HG03159 (cell line): ENCODE results near the gene LRRC42.
A peak's percentile ranks its signal among the peaks of the same experiment; 100 is the strongest.

ENCODE experiments used
- ATAC-seq: cut with Tn5 transposase; IDR thresholded peaks from one replicate; pipeline ENCODE4 v1.9.1; 2021; ENCODE audit warnings: mild to moderate bottlenecking, moderate library complexity; ENCODE audit not compliant: unreplicated experiment

The LRRC42 gene

DNA sequence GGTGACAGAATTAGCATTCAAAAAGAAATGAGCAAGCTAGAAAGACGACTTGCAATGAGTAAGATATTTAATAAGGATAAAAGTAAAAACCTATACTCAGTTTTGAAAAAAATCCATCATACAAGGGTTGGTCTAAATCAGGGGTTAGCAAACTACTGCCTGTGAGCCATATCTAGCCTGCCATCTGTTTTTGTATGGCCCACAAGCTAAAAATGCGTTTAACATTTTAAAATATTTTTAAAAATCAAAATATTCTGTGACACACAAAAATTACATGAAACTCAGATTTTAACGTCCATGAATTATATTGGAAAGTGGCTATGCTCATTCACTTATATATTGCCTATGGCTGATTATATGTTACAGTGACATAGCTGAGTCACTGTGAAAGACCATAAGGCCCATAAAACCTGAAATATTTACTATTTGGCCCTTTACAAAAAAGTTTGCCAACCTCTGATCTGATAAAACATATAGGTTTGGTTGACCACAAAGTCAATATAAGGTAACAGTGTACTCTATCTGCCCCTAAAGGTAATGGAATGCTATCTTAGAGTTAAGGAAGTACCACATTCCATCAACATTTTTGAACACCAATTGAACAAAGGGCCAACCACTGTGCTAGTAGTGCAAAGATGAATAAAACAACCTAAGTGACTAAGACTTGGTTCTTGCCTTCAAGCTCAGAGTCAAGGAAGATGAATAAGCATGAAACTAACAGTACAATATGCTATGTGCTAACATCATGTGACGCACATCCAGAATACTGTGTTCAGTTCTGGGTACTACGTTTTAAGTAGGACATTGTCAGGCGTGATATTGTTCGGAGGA is 3.8 kb upstream of the LRRC42 start:
- ATAC-seq = no peak

DNA sequence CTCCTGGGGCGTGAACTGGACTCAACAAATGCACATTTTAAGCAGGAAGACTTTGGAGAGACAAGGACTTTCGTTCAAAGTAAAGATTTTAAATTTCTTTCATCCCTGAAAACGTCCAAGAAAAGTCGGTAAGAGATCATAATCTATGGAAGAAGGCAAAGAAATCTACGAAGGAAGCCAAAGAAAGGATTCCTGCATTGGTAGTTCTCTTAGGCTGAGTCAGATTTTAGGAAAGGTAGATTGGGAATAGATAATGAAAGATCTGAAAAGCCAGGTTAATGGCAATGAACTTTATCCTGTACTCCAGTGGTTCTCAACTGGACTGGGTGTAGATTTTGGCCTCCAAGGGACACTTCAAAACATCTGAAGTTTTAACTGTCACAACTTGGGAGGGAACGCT is 3.1 kb upstream of the LRRC42 start:
- ATAC-seq = no peak

DNA sequence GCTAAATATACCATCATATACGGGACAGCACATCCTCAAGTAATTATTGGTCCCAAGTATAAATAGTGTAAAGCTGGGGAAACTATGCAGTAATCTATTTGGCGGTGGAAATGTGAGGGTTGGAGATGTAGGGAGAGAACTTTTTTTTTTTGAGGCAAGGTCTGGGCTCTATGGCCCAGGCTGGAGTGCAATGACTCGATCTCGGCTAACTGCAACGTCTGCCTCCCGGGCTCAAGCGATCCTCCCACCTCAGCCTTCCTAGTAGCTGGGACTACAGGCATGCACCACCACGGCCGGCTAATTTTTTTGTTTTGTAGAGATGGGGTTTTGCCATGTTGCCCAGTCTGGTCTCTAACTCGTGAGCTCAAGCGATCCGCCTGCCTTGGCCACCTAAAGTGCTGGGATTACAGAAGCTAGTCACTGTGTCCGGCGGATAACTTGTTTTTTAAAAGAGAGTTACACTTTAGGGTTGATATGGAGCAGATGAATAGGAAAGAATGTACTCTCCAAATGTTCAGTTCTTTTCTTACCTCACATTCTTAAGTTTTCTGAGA is 2.6 kb upstream of the LRRC42 start:
- no peak for ATAC-seq

DNA sequence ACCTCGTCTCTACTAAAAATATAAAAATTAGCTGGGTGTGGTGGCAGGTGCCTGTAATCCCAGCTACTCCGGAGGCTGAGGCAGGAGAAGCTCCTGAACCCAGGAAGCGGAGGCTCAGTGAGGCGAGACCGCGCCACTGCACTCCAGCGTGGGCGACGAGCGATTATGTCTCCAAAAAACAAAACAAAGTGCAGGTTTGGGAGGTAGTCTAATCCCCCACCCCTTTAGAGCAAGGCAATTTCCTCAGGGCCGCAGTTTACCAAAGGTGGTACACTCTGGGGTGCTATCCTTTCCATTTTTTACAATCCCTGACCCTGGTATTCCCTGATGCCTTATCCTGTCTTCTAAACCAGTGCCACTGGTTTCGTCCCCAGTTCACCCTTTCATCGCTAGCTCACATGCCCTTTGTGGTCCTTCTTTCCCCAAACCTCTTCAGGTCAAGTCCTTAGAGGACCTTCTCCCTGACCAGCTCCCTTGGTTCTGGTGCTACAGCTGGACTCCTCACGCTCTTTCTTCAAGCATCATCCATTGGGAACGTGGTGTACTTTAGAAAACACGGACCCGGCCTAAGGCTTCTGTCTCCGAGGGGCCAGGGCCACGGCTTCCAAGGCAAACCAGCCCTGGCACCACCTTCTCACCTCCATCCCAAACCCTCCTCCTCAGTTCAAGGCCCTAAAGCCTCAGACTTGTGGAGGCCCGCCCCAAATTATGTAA is 1.5 kb upstream of the LRRC42 start:
- ATAC-seq = no peak

DNA sequence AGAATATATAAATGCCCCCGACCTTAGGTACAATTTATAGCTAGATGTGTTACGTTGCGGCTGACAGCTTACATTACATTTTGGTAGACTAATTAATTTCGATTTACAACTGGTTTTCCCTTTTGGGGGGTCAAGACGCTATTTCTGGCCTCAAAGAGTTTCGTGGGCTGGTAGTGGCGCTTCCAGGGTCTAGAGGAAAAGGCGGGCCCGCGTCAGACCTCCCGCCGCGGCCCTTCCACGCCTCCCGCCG is 1.0 kb upstream of the LRRC42 start:
- ATAC-seq = no peak

DNA sequence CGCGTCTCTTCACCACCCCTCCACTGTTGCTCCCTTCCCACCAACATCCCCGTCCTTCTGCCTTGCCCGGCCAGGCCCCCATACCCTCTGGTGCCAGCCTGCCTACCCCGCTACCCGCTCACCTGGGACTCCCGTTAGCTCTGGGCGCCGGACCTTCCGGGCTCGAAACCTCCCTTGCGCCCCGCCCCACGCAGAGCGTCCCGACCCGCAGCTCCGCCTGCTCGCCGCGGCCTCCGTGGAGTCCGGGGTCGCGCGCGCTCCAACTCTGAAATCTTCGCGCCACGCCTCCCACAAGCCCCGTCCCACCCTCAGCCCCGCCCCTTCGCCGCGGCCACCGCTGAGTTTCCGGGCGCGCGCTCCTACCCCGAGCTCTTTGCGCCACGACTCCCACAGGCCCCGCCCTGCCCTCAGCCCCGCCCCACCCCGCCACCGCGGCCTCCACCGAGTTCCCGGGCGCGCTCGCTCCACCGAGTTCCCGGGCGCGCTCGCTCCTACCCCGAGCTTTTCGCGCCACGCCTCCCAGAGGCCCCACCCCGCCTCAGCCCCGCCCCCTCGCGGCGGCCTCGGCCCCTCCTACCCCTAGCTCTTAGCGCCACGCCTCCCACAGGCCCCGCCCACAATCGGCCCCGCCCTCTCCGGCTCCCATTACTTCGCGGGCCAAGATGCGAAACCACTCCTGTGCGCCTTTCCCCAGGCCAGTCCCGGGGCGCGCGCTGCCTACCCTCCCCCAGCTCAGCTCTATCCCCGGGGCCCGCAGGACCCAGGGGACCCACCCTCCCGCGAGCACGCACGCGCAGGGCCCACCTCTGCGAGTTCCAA is 508 bp upstream of the LRRC42 start, which contains the start of gene IFT25:
IFT25 (minus strand) TSS at position 267 of the 819 bp plus-strand sequence. CDS start 5,617 bp downstream, outside the sequence.
- ATAC-seq = peak; percentile 72

DNA sequence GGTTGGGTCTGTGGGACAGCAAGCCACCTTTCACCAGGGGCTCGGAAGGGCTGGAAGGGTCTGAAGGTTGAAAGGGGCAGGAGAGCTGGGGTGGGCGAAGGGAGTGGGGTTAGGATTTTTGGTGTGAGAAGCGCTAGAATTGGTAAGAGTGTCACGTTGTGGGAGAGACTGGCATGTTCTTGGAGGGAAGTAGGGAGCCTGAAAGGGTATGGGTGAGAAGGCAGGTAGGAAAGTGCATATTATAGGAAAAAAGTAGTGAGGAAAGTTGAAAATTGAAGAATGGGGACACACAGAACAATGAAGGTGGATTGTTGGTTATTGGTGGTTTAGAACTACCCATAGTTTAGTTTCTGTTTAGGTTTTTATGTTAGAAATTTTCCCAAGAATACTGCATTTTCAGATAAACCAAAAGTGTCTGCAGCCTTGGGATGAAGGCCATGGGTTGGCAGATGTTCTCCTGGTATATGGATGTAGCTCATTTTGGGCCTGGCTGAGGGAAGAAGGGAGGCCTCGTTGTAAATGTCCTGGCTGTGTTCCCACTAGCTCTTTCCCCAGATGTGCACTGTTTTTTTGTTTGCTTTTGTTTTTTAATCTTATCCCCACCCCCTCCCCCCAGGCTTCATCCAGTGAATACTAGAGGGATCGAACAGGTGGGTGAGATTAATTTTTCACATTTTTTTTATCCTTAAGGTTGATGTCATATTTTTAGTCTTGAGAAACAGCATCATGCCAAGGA is 1.2 kb downstream of the LRRC42 start:
- ATAC-seq = no peak

DNA sequence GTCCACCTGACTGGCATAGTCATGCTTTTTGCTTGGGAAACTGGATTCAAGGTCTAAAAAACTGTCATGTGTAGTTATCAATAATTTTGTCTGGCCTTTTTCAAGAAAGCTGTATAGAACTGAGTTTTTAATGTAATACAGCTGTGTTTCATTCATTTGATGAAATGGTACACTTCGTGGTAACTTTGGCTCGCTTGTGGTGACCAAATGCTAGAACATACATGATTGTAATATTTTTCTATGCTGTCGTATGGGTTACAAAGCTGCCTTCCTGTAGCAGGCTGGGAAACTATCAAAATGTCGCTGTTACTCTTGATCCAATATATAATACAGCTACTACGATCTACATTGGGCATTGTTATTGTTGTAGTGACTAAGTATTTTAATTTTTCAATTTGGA is 2.1 kb downstream of the LRRC42 start:
- ATAC-seq = no peak

DNA sequence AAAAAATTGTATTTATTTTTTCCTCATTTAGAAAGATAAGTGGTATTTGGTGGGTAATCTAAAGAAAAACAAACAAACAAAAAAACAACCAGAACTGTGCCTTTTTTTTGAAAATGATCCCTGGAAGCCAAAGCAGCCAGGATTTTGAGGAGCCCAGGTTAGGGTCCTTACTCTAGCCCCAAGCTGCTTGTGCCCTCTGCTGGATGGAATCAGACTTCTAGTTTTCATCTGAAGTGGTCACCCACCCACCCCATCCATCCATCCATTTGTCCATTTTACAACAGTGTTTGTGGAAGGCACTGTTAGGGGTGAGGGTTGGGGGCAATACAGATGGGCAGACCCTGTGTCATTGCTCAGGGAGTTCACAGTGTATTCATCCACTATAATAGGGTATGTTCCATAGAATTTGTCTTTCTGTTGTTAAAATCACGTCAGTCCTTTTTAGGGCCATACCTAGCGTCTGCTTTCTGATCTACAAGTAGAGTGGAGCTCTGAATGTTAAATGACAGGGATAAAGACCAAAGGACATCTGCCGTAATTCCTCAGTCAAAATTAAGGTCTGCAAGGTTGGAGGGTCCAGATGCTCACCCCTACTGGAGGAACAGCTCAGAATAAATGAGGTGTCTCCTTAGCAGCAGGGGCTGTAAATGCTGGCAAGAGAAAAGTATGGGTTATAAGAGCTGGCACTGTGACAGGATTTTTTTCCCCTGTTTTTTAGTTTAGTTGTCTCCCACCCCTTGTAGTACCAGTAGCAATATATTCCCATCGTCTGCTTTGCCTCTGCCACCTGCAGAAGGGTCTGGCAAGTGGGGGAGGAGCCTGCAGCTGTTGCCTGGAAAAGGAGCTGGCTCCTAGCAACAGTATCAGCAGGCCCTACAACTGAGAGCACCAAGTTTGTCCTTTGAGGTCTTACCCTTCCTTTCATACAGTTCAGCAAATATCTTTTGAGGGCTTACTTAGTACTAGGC is 3.2 kb downstream of the LRRC42 start:
- ATAC-seq = no peak

DNA sequence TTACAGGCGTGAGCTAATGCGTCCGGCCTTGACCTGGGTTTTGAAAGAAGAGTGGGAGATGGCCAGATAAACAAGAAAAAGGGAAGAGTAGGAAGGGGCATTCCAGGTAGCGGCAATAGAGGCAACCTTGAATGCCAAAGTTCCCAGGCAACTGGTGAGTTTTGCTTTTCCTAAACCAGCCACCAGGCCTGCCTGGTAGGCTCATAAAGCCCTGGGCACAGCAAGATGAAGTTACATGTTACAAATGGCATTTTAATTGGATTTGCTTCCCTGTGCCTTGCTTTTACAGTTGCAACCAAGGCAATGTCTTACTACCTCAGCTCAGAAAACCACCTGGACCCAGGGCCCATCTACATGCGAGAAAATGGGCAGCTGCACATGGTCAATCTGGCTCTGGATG is 5.5 kb downstream of the LRRC42 start:
- ATAC-seq = no peak

DNA sequence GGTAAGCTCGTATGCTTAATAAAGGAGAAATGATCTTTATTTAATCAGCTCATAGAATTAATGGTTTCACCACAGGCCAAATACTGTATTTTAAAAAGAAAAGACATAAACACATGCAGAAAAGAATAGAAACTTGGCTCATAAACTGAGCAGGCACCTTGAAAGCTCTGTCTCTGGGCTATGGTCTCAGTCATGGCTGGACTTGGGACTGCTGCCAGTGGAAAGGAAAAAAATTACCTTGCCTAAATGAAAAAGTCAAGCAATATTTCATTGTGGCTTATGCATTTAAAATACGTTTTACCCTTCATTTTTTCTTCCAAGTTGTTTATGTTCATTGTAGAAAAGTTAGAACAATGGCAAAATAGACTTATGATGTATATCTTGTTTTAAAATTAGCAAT is 8.0 kb downstream of the LRRC42 start:
- ATAC-seq = no peak

DNA sequence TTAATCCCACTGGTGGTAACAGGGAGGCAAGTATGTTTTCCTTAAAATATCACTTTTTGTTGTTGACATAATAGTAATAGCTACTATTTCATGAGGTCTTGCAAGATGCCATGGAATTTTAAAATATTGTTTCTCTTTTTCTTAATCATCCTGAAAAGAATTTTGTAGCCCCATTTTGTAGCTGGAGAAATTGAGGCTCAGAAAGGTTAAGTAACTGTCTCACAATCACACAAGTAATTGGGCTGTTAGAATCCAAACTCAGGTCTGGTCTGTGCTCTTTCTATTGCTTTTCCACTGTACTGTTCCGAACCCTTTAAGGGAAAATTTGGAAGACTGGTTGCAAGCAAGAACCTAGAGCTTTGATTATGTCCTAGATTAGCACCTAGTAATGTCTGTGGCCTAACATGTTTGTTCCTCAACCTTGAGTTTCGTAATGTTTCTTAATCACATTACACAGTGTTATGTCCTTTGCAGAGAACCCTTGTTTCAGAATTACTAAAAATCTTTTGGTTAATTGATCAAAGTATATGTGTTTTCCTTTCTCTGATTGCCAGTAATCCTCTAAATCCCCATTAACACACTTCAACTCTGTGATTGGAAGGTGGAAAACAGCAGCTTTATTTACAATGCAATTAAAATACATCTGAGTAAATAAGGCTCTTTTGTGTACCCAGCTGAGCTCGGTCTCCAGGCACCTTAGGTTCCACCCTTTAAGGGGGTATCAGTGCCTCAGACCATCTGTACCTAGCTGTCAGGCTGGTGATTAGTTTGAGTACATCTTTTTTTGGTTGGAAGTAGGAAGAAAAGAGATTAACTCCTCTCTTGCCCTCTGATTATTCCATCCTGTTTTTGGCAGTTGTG is 10.4 kb downstream of the LRRC42 start:
- ATAC-seq = no peak

DNA sequence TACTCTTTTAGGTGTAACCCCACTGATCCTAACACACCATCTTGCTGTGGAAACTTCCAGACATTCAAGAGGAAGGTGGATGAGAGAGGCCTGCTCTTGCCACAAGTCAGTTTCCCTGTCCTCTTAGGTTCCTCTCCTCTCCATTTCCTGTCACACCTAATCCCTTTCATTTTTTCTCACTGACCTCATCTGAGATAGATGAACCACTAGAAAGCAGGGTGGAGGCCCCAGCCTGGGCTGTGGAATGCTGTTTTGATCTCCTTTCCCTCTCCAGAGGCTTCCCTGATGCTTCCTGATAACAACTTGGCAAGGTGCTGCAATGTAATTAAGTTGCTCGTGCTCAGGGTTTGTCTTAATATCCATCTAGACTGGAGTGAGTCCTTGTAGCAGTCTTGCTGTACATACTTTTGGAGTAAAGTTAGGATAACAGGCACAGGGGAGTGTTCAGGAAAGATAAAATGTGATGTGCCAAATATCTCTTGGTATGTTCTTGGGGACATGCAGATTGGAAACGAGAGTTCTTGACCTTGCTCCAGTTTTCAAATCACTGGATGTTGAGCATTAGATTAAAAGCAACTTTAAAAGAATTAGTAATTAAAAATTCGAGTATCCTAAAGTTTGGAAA is 11.2 kb downstream of the LRRC42 start:
- no peak for ATAC-seq

DNA sequence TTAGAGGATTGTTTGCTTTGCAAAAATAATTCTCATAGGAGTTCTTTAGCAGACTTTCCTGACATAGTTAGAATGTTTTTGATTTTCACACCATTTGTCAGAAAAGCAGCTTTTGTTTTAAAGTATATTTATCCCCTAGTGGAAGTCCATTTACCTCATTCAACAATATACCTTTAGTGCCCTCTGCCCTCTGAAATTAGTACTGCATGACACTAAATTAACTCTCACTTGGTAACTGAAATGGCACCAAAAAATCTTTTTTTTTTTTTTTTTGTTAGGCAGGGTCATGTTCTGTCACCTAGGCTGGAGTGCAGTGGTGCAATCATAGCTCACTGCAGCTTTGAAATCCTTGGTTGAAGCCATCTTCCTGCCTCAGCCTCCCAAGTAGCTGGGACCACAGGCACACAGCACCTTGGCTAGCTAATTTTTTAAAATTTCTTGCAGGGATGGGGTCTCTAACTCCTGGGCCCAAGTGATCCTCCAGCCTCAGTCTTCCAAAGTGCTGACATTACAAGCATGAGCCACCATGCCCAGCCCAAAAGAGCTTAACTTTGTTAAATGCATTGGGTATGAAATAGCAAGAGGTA is 13.6 kb downstream of the LRRC42 start:
- no peak for ATAC-seq

DNA sequence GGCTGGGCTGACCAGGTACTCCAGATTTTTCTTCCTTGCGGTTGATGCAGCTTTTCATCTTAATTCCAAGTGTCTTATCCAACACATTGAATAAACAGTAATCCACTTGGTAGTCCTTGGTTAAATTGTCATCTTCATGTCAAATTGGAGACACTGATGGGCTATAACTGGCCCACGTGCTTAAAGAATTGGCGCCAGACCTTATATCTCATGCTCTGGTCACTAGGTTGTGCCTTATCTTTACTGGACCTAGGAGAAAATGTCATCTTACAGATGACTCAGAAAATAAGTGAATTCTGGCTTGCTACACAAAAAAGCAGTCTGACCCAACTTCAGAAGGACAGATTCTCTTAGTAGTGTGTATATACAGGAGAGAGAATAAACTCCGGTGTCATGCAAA is 16.2 kb downstream of the LRRC42 start:
- ATAC-seq = no peak

DNA sequence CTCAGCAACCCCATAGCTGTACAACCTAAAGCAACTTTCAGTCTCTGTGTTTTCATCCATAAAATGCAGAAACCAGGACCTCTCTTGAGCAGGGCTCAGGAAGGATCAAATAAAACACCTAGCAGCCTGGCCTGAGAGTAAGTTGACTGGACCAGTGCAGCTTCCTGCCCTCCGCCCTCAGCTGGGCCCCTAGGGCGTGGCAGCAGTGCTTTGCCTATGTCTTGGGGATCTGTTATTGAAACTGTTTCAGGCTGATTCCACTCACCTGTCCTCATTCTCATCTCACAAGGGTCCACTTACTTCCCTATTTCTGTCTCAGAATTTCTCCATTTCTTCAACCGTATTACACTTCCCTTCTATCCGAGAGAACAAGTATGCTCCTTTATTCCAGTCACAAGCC is 17.3 kb downstream of the LRRC42 start:
- no peak for ATAC-seq

DNA sequence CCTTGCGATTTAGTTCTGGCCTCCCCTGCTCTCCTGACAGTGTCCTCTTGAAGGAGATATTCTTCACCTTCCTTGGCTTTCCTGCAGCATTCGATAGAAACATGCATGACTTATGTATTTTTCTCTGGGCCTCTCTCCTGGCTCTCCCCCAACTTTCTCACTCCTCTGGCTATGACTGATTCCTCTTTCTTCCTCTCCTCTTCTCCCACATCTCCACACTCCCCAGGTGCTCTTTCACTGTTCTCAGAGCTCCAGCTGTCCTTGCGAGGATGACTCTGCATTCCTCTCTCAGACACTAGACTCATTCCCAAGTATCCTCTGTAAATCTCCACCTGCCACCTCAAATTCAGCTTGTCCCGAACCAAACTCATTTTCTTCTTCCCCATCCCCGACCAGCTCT is 18.0 kb downstream of the LRRC42 start:
- ATAC-seq = no peak

DNA sequence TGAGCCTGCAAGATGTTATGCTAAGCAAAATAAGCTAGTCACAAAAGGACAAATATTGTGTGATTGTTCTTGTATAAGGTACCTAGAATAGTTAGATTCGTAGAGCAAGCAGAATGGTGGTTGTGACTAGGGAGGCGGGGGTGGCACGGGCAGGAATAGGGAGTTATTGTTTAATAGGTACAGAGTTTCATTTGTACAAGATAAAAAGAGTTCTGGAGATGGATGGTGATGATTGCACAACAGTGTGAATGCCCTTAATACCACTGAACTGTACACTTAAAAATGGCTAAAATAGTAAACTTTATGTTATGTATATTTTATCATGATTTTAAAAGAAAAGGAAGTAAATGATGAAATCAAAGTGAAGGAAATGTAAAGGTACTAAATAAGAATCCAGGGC is 20.6 kb downstream of the LRRC42 start:
- no peak for ATAC-seq
